ENCODE results near the gene PLXDC1. TPM values are rescaled to one million over a fixed set of nuclear protein-coding genes. Genes with fewer than 3 reads are reported as not detected.

PLXDC1 gene
- total and polyA plus RNA-seq, 2 of the 8 experiments (the other 6 are each of a cell fraction or from before 2014, with no cell fraction given) = 4.1 to 14.6 TPM

DNA sequence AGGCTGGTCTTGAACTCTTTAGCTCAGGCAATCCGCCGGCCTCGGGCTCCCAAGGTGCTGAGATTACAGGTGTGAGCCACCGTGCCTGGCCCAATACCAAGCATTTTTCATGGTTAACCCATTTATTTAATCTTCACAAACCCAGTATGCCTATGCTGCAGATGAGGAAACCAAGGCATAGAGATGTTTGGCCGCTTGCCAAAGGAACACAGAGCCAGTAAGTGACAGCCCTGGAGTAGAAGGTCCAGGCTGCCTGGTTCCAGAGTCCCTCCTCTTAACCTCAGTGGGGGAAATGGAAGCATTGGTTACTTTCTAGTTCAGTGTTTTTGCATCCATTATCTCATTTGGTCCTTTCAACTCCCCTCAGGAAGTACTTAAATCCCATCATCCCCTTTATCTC is 29.9 kb upstream of the PLXDC1 start:
- Histone ChIP-seq H3K4me3 (ENCODE audit: extremely low read depth in 1 of 4, insufficient read depth in 2 of 4, low read depth in 3 of 4, low read length in 4 of 4) (no peak overlapping the region), H4K20me1 (replicated peaks in 1 of 2; ENCODE audit: control insufficient read depth in 1 of 2, insufficient read depth in 2 of 2, low read length in 2 of 2) (peaks cover 0 to 12% of the 10 kb centered on the region in 2 experiments), H3K36me3 (ENCODE audit: control insufficient read depth in 2 of 4, insufficient read depth in 4 of 4, low read length in 3 of 4) (peaks cover 23 to 49% (median 30%) of the 10 kb centered on the region in 4 experiments), H3K14ac (ENCODE audit: insufficient read length) (no peak overlapping the region), H4K5ac (ENCODE audit: insufficient read length, low read depth, low read length) (no peak overlapping the region), H2BK20ac (ENCODE audit: low read length) (no peak overlapping the region), H3K9ac (replicated peaks in 1 of 4; ENCODE audit: extremely low read depth in 1 of 4, low read depth in 3 of 4, low read length in 3 of 4) (no peak overlapping the region), H2AFZ (ENCODE audit: low read length) (no peak overlapping the region), H3K56ac (replicated peaks; ENCODE audit: insufficient read length, low read depth, low read length) (no peak overlapping the region), H3K18ac (ENCODE audit: extremely low read depth, low read length) (no peak overlapping the region), H2AK5ac (ENCODE audit: low read depth, low read length) (no peak overlapping the region), H3K4ac (replicated peaks; ENCODE audit: insufficient read length, low read depth, low read length) (no peak overlapping the region), H3K27me3 (replicated peaks in 1 of 4; ENCODE audit: control insufficient read depth in 3 of 4, extremely low read depth in 1 of 4, insufficient read depth in 3 of 4, low read length in 3 of 4) (no peaks in the 10 kb centered on the region), H3K23ac (ENCODE audit: insufficient read length) (no peak overlapping the region), H2BK12ac (ENCODE audit: low read depth, low read length) (no peak overlapping the region), H2BK15ac (ENCODE audit: low read length) (no peak overlapping the region), H3K9me3 (ENCODE audit: insufficient read depth in 2 of 2, low read depth in 1 of 2, low read length in 1 of 2) (no peaks in the 10 kb centered on the region), H4K8ac (ENCODE audit: extremely low read depth, insufficient read depth, low read length) (no peak overlapping the region), H3K27ac (ENCODE audit: low read depth, low read length) (no peak overlapping the region), H2BK120ac (replicated peaks; ENCODE audit: low read depth, low read length) (no peak overlapping the region), H4K91ac (replicated peaks; ENCODE audit: insufficient read length, low read length) (no peak overlapping the region), H3K23me2 (ENCODE audit: low read depth, low read length) (no peaks in the 10 kb centered on the region), H3K79me2 (ENCODE audit: control insufficient read depth in 1 of 2, insufficient read depth in 2 of 2, low read length in 2 of 2) (no peaks in the 10 kb centered on the region), H2BK5ac (ENCODE audit: low read depth, low read length) (no peak overlapping the region), H3K79me1 (ENCODE audit: low read depth, low read length) (no peaks in the 10 kb centered on the region; the same call in 1 of the 2 replicates), H3K4me1 (replicated peaks in 1 of 4; ENCODE audit: control insufficient read depth in 3 of 4, insufficient read depth in 4 of 4, low read length in 3 of 4) (peaks cover 0 to 3% (median 0%) of the 10 kb centered on the region in 4 experiments; a peak in 1 of 7 replicates), H3K4me2 (ENCODE audit: insufficient read depth in 1 of 2, low read depth in 2 of 2, low read length in 2 of 2) (no peak overlapping the region)
- no peak for TF ChIP-seq SP1 (IDR thresholded peaks at IDR 0.05; ENCODE audit: low read depth, low read length)
- no peak for TF ChIP-seq HDAC6 (IDR thresholded peaks at IDR 0.05; ENCODE audit: low read depth, low read length)
- TF ChIP-seq NRF1 (IDR thresholded peaks at IDR 0.05; ENCODE audit: low read depth, low read length) = no peak
- TF ChIP-seq SAP30 (IDR thresholded peaks at IDR 0.05; ENCODE audit: insufficient read depth, insufficient replicate concordance, low read length) = no peak
- no peak for TF ChIP-seq CHD2 (IDR thresholded peaks at IDR 0.05; ENCODE audit: low read length)
- TF ChIP-seq EZH2 (IDR thresholded peaks at IDR 0.05; ENCODE audit: low read depth, low read length, severe bottlenecking) = no peak
- TF ChIP-seq KDM4A (IDR thresholded peaks at IDR 0.05; ENCODE audit: low read depth, low read length, severe bottlenecking) = no peak
- no peak for TF ChIP-seq RFX5 (IDR thresholded peaks at IDR 0.05; ENCODE audit: borderline replicate concordance, low read depth, low read length)
- no peak for TF ChIP-seq CTBP2 (IDR thresholded peaks at IDR 0.05; ENCODE audit: borderline replicate concordance, insufficient read depth, insufficient read length, low read length)
- no peak for TF ChIP-seq TCF12 (IDR thresholded peaks at IDR 0.05; ENCODE audit: low read depth, low read length)
- CTCF ChIA-PET (ENCODE audit: partially characterized antibody) = interaction anchor here (1.1 to 3.7 kb wide), 2 partner anchors 13 to 40 kb away, joined by 5 to 21 read pairs; no protein-coding TSS in a partner anchor
- no peak for DNase-seq (ENCODE audit: low read depth in 1 of 2, low spot score in 2 of 2)
- FAIRE-seq = no peak
- WGBS, 2 experiments (ENCODE audit: extremely low coverage in 1 of 2, insufficient coverage in 1 of 2, insufficient read length in 1 of 2, insufficient replicate concordance in 2 of 2, low coverage in 1 of 2, low lambda C conversion rate in 2 of 2, missing lambda C conversion rate in 1 of 2) = 90% methylated on average over 5 of the region's 5 CpGs; no CpG with 5 or more reads in 1 of the 2 experiments
- POLR2A ChIA-PET (ENCODE audit: partially characterized antibody) = interaction anchor here (2.5 kb wide), 1 partner anchor 22 kb away, joined by 10 read pairs; no protein-coding TSS in a partner anchor

Measured in H1 (cell line).